SK-N-SH (cell line): ENCODE results near the gene TECR. TPM values are rescaled to one million over a fixed set of nuclear protein-coding genes. Genes with fewer than 3 reads are reported as not detected.
"Not testable (repeated sequence)": the region's sequence is repeated elsewhere in the genome, so short reads cannot be mapped to it uniquely, and the experiment has no call there.

Experiments used
- CTCF ChIA-PET: fragments of 300-600, 350-600 bp; formaldehyde crosslinking; extraction: SDS; loops from one replicate; lab custom pipeline; 2021; lab: Yijun Ruan, JAX
- POLR2A ChIA-PET: fragments of 350-600 bp; sonication (Branson Sonifier 250); formaldehyde crosslinking; extraction: SDS; loops from one replicate; lab custom pipeline; 2020; ENCODE audit warnings: antibody characterized with exemption, inconsistent platforms; lab: Yijun Ruan, JAX
- DNase-seq: peaks from one replicate; pipeline ENCODE4 v3.0.0; 2012
- H2AFZ ChIP-seq: fragments of 200-600 bp; sonication (generic); 2 replicates; pipeline ENCODE4 v1.8.1; 2016; ENCODE audit warnings: antibody characterized with exemption, mild to moderate bottlenecking, low read depth
- H3F3A ChIP-seq: fragments of 200-600 bp; sonication (generic); replicated peaks from 2 replicates; pipeline ENCODE3; 2016; ENCODE audit warnings: antibody characterized with exemption, mild to moderate bottlenecking; ENCODE audit not compliant: insufficient read depth
- H3K27ac ChIP-seq, 2 experiments: fragments of 200-500 bp in 1 of 2; fragments of 200-600 bp in 1 of 2; sonication (Bioruptor generic) in 1 of 2; sonication (generic), shearing (Covaris generic) in 1 of 2; 2 replicates each; pipeline versions ENCODE4 v1.5.1 to v1.6.1; 2014 to 2016; ENCODE audit warnings: low read depth in 2 of 2, inconsistent platforms in 1 of 2, low read length in 1 of 2, mild to moderate bottlenecking in 1 of 2, mixed read lengths in 1 of 2
- H3K27me3 ChIP-seq: fragments of 200-600 bp; sonication (generic), shearing (Covaris generic); 2 replicates; pipeline ENCODE4 v1.6.1; 2016; ENCODE audit warnings: mixed run types; ENCODE audit not compliant: insufficient read depth
- H3K36me3 ChIP-seq, 2 experiments: fragments of 200-500 bp in 1 of 2; fragments of 200-600 bp in 1 of 2; sonication (Bioruptor generic) in 1 of 2; sonication (generic) in 1 of 2; replicated peaks in 1 of 2; 2 replicates each; pipeline versions ENCODE3 to v1.5.1; 2014 to 2016; ENCODE audit warnings: low read length in 1 of 2, mild to moderate bottlenecking in 1 of 2; ENCODE audit not compliant: insufficient read depth in 2 of 2, control insufficient read depth in 1 of 2
- H3K4me1 ChIP-seq, 2 experiments: fragments of 200-500 bp in 1 of 2; fragments of 200-600 bp in 1 of 2; sonication (Bioruptor generic) in 1 of 2; sonication (generic), shearing (Covaris generic) in 1 of 2; 2 replicates each; pipeline versions ENCODE4 v1.5.1 to v1.6.1; 2014 to 2016; ENCODE audit warnings: low read depth in 1 of 2, low read length in 1 of 2, mixed run types in 1 of 2; ENCODE audit not compliant: insufficient read depth in 2 of 2, control insufficient read depth in 1 of 2
- H3K4me2 ChIP-seq: fragments of 200-600 bp; sonication (generic), shearing (Covaris generic); 2 replicates; pipeline ENCODE4 v1.6.1; 2017; ENCODE audit warnings: mixed run types
- H3K4me3 ChIP-seq, 2 experiments: fragments of 200-500 bp in 1 of 2; fragments of 200-600 bp in 1 of 2; sonication (Bioruptor generic) in 1 of 2; sonication (generic), shearing (Covaris generic) in 1 of 2; 2 replicates each; pipeline versions ENCODE4 v1.5.1 to v1.8.1; 2014 to 2016; ENCODE audit warnings: low read depth in 2 of 2, inconsistent platforms in 1 of 2, low read length in 1 of 2, mild to moderate bottlenecking in 1 of 2, mixed read lengths in 1 of 2, moderate library complexity in 1 of 2
- H3K79me2 ChIP-seq: fragments of 200-600 bp; sonication (generic); 2 replicates; pipeline ENCODE4 v1.8.1; 2017; ENCODE audit warnings: mild to moderate bottlenecking; ENCODE audit not compliant: insufficient read depth
- H3K9ac ChIP-seq: fragments of 200-600 bp; sonication (generic); 2 replicates; pipeline ENCODE4 v1.6.1; 2017; ENCODE audit warnings: mixed run types
- H3K9me2 ChIP-seq: fragments of 200-600 bp; sonication (generic); 2 replicates; pipeline ENCODE4 v1.6.1; 2017; ENCODE audit warnings: mixed run types
- H3K9me3 ChIP-seq: fragments of 200-600 bp; sonication (generic); 2 replicates; pipeline ENCODE4 v1.6.1; 2017; ENCODE audit warnings: mixed run types, mild to moderate bottlenecking, moderate library complexity
- H4K20me1 ChIP-seq: fragments of 200-600 bp; sonication (generic); 2 replicates; pipeline ENCODE4 v1.6.1; 2017; ENCODE audit warnings: mild to moderate bottlenecking, mixed run types; ENCODE audit not compliant: insufficient read depth
- CHD2 ChIP-seq: fragments of 150-350 bp; IDR thresholded peaks from 2 replicates; pipeline ENCODE4 v1.6.1; 2018; ENCODE audit warnings: low read length; ENCODE audit not compliant: partially characterized antibody
- CTCF ChIP-seq: fragments of 200-600 bp; sonication (generic); IDR thresholded peaks from 2 replicates; pipeline ENCODE4 v1.6.1; 2017; ENCODE audit warnings: antibody characterized with exemption, mild to moderate bottlenecking, moderate library complexity
- EP300 ChIP-seq, 2 experiments: IDR thresholded peaks; 2 replicates each; pipeline versions ENCODE4 v1.4.0 to v1.6.1; 2012; ENCODE audit warnings: borderline replicate concordance in 1 of 2, low read depth in 1 of 2, low read length in 1 of 2
- GABPA ChIP-seq: IDR thresholded peaks from 2 replicates; pipeline ENCODE4 v1.4.0; 2012; ENCODE audit warnings: low read depth, mild to moderate bottlenecking
- JUND ChIP-seq: IDR thresholded peaks from 2 replicates; pipeline ENCODE4 v1.4.0; 2012
- NFIC ChIP-seq: IDR thresholded peaks from 2 replicates; pipeline ENCODE4 v1.4.0; 2012; ENCODE audit warnings: borderline replicate concordance
- PBX3 ChIP-seq: IDR thresholded peaks from 2 replicates; pipeline ENCODE4; 2012
- POLR2AphosphoS5 ChIP-seq: IDR thresholded peaks from 2 replicates; pipeline ENCODE4 v1.6.1; 2012; ENCODE audit warnings: low read depth, low read length
- RFX5 ChIP-seq: IDR thresholded peaks from 2 replicates; pipeline ENCODE4 v1.6.1; 2012; ENCODE audit warnings: mild to moderate bottlenecking, improper control_type of control experiment, low read length
- RXRA ChIP-seq: IDR thresholded peaks from 2 replicates; pipeline ENCODE4 v1.4.0; 2012; ENCODE audit warnings: low read depth, mild to moderate bottlenecking, borderline replicate concordance
- SMC3 ChIP-seq: IDR thresholded peaks from 2 replicates; pipeline ENCODE4 v1.6.1; 2012; ENCODE audit warnings: low read depth, low read length, improper control_type of control experiment
- YY1 ChIP-seq: IDR thresholded peaks from 2 replicates; pipeline ENCODE4 v1.4.0; 2012; ENCODE audit warnings: low read depth, mild to moderate bottlenecking
- WGBS: methylation state at CpG from one replicate; pipeline ENCODE4 v1.1.6; 2017; ENCODE audit warnings: low lambda C conversion rate; 5-methylcytosine and 5-hydroxymethylcytosine counted together
- polyA plus RNA-seq, 3 experiments: library from polyadenylated mRNA; depleted of rRNA; stranded (reverse); fragments of >200 nt; gene quantifications; 2 replicates each; pipeline ENCODE4 v1.2.3, GENCODE V29; 2012

The TECR gene
- polyA plus RNA-seq, 1 of the 3 experiments (the other 2 are of a cell fraction) = 110 TPM

- POLR2A ChIA-PET = no interaction called here
- no peak for TF ChIP-seq NFIC
- no peak for TF ChIP-seq CHD2
- TF ChIP-seq PBX3 = no peak
- TF ChIP-seq RXRA = no peak
- no peak for TF ChIP-seq JUND
- TF ChIP-seq SMC3 = no peak
- TF ChIP-seq YY1 = no peak
- TF ChIP-seq GABPA = no peak
- TF ChIP-seq CTCF = no peak
- TF ChIP-seq EP300 (IDR thresholded peaks at IDR 0.05; ENCODE audit: borderline replicate concordance in 1 of 2, low read depth in 1 of 2, low read length in 1 of 2) = no peak
- no peak for TF ChIP-seq RFX5
- Histone ChIP-seq H3K4me3 (no peak overlapping the region), H3K27ac (no peak overlapping the region), H2AFZ (no peak overlapping the region), H3F3A (no peaks in the 10 kb centered on the region), H3K4me2 (no peak overlapping the region), H3K36me3 (peaks cover 0 to 17% of the 10 kb centered on the region in 2 experiments), H3K9ac (no peak overlapping the region), H3K27me3 (no peaks in the 10 kb centered on the region), H3K79me2 (no peaks in the 10 kb centered on the region; the same call in none of the 2 replicates), H3K9me2 (no peaks in the 10 kb centered on the region), H3K9me3 (no peaks in the 10 kb centered on the region), H3K4me1 (no peaks in the 10 kb centered on the region; a peak in 1 of 4 replicates), H4K20me1 (no peaks in the 10 kb centered on the region)
- DNase-seq = peak; percentile 88
- CTCF ChIA-PET = interaction anchor here (1.0 to 1.4 kb wide), 2 partner anchors 8 to 10 kb away, joined by 3 to 6 read pairs; partner anchors contain the start of gene NDUFB7
- 91% methylated on average over 33 of the region's 33 CpGs for WGBS
Observed at GRCh38 chr19:14563989-14564651, 34.7 kb downstream of the TECR start.

GRCh38 chr19:14564652-14565297 lies 35.4 kb downstream of the TECR start:
- H3K79me2 ChIP-seq, H3K27ac ChIP-seq, H3K9me2 ChIP-seq, H3K4me3 ChIP-seq, H3K4me2 ChIP-seq, H3K9me3 ChIP-seq, H2AFZ ChIP-seq, H3K4me1 ChIP-seq, H3F3A ChIP-seq, H4K20me1 ChIP-seq, H3K9ac ChIP-seq, POLR2A ChIA-PET, H3K27me3 ChIP-seq: not testable (repeated sequence)
- DNase-seq = peak; percentile 32
- CTCF ChIA-PET = interaction anchor here (1.4 to 2.0 kb wide), 2 partner anchors 7 to 8 kb away, joined by 6 to 11 read pairs; partner anchors contain the start of gene NDUFB7
- 0 out of 2 replicates have a peak, but pooled peaks have one; percentile 12 for TF ChIP-seq POLR2AphosphoS5
- 93% methylated on average over 14 of the region's 22 CpGs for WGBS
- H3K36me3 ChIP-seq = peaks cover 0 to 17% of the 10 kb centered on the region in 2 experiments
